K562 (cell line): ENCODE results near the gene RGS19. TPM values are rescaled to one million over a fixed set of nuclear protein-coding genes. Genes with fewer than 3 reads are reported as not detected.
A peak's percentile ranks its signal among the peaks of the same experiment; 100 is the strongest.

Experiments used
- CBFB ChIP-seq: sonication (generic); formaldehyde crosslinking; IDR thresholded peaks from 2 replicates; pipeline ENCODE4 v1.4.0; 2020; ENCODE audit warnings: mild to moderate bottlenecking, missing genetic modification reagents
- CEBPG ChIP-seq, 3 experiments: fragments of 200-800 bp in 1 of 3; sonication (Bioruptor generic) in 1 of 3; sonication (generic) in 1 of 3; formaldehyde crosslinking in 1 of 3; IDR thresholded peaks in 2 of 3; conservative IDR thresholded peaks in 1 of 3; 2 replicates each; pipeline versions ENCODE4 v1.6.1 to v1.8.0; 2016 to 2022; ENCODE audit warnings: missing compliant biosample characterization in 2 of 3, missing genetic modification characterization in 2 of 3, mild to moderate bottlenecking in 1 of 3, missing genetic modification reagents in 1 of 3
- CREM ChIP-seq: IDR thresholded peaks from 2 replicates; pipeline ENCODE4 v1.6.1; 2014; ENCODE audit warnings: antibody characterized with exemption, low read depth
- DNMT1 ChIP-seq: fragments of 450-650 bp; IDR thresholded peaks from 2 replicates; pipeline ENCODE4 v1.6.1; 2016; ENCODE audit warnings: antibody characterized with exemption, mild to moderate bottlenecking
- E2F3 ChIP-seq: fragments of 250-450 bp; sonication (Bioruptor Pico); IDR thresholded peaks from 2 replicates; pipeline ENCODE4 v1.4.0; 2020; ENCODE audit warnings: mild to moderate bottlenecking
- EGR1 ChIP-seq: fragments of 450-650 bp; conservative IDR thresholded peaks from 2 replicates; pipeline ENCODE4 v1.6.1; 2017; ENCODE audit warnings: mild to moderate bottlenecking
- FOXJ2 ChIP-seq: fragments of 200-800 bp; sonication (Bioruptor generic); IDR thresholded peaks from 2 replicates; pipeline ENCODE4 v1.6.1; 2016; ENCODE audit warnings: missing genetic modification characterization, missing compliant biosample characterization
- HDGF ChIP-seq: fragments of 450-650 bp; IDR thresholded peaks from 2 replicates; pipeline ENCODE4 v1.6.1; 2016
- HMG20A ChIP-seq: fragments of 450-650 bp; formaldehyde crosslinking; conservative IDR thresholded peaks from 2 replicates; pipeline ENCODE4 v1.4.0; 2020; ENCODE audit warnings: mild to moderate bottlenecking, mixed read lengths
- NFIX ChIP-seq: fragments of 250-450 bp; sonication (Bioruptor Pico); IDR thresholded peaks from 2 replicates; pipeline ENCODE4 v1.4.0; 2020; ENCODE audit warnings: low read depth, mild to moderate bottlenecking, moderate library complexity
- PBX2 ChIP-seq, 2 experiments: IDR thresholded peaks in 1 of 2; conservative IDR thresholded peaks in 1 of 2; 2 replicates each; pipeline ENCODE4 v1.6.1; 2016; ENCODE audit warnings: low read depth in 2 of 2, mild to moderate bottlenecking in 1 of 2, missing compliant biosample characterization in 1 of 2, missing genetic modification characterization in 1 of 2, moderate library complexity in 1 of 2
- RBFOX2 ChIP-seq: fragments of 200-400 bp; formaldehyde crosslinking; IDR thresholded peaks from 2 replicates; pipeline ENCODE4 v1.6.1; 2017; ENCODE audit warnings: low read depth, mild to moderate bottlenecking, low read length, moderate library complexity
- SAP30 ChIP-seq: fragments of 200-600 bp; sonication (generic); IDR thresholded peaks from 2 replicates; pipeline ENCODE4 v1.6.1; 2012; ENCODE audit warnings: borderline replicate concordance, low read depth, mild to moderate bottlenecking, moderate library complexity, low read length, control low read depth, inconsistent platforms; ENCODE audit not compliant: insufficient read depth, poor library complexity, severe bottlenecking
- STAG1 ChIP-seq: sonication (generic); formaldehyde crosslinking; IDR thresholded peaks from 2 replicates; pipeline ENCODE4 v1.5.0; 2020; ENCODE audit warnings: missing genetic modification reagents, borderline replicate concordance
- TFAM ChIP-seq: fragments of 250-450 bp; sonication (Bioruptor Pico); conservative IDR thresholded peaks from 2 replicates; pipeline ENCODE4 v1.5.0; 2021; ENCODE audit warnings: mild to moderate bottlenecking, moderate library complexity
- TFAP4 ChIP-seq: sonication (generic); formaldehyde crosslinking; IDR thresholded peaks from 2 replicates; pipeline ENCODE4 v1.8.0; 2022; ENCODE audit warnings: missing genetic modification reagents, mild to moderate bottlenecking, moderate library complexity, borderline replicate concordance
- TRIM28 ChIP-seq: fragments of 450-650 bp; IDR thresholded peaks from 2 replicates; pipeline ENCODE4 v1.6.1; 2017
- TSHZ1 ChIP-seq: fragments of 250-450 bp; sonication (Bioruptor Pico); IDR thresholded peaks from 2 replicates; pipeline ENCODE4 v1.4.0; 2020; ENCODE audit warnings: mild to moderate bottlenecking, moderate library complexity
- U2AF2 ChIP-seq: fragments of 200-400 bp; formaldehyde crosslinking; optimal IDR thresholded peaks from 2 replicates; pipeline ENCODE3; 2017; ENCODE audit warnings: low read depth, mild to moderate bottlenecking, low read length
- ZNF184 ChIP-seq: sonication (generic); formaldehyde crosslinking; IDR thresholded peaks from 2 replicates; pipeline ENCODE4 v1.5.0; 2020; ENCODE audit warnings: missing genetic modification reagents
- ZNF436 ChIP-seq: fragments of 250-450, 450-650 bp; sonication (Bioruptor Pico); formaldehyde crosslinking; IDR thresholded peaks from 2 replicates; pipeline ENCODE4 v1.7.0; 2020; ENCODE audit warnings: mild to moderate bottlenecking
- ZNF699 ChIP-seq: fragments of 250-450 bp; sonication (Bioruptor Pico); IDR thresholded peaks from 2 replicates; pipeline ENCODE4 v1.8.0; 2021; ENCODE audit warnings: mild to moderate bottlenecking, moderate library complexity; ENCODE audit not compliant: insufficient replicate concordance
- ZNF77 ChIP-seq: fragments of 250-450 bp; sonication (Bioruptor Pico); IDR thresholded peaks from 2 replicates; pipeline ENCODE4 v1.5.0; 2020
- polyA plus RNA-seq, 8 experiments: library from polyadenylated mRNA; depleted of rRNA in 4 of 8; stranded (reverse) in 5 of 8; unstranded in 3 of 8; fragments of >200 nt; fragmentation: Nextera tagmentation in 2 of 8; fragmentation: Illumina TruSeq in 1 of 8; extraction: Ambion mirVana in 2 of 8; extraction: Trizol in 1 of 8; gene quantifications; 2 replicates each; pipeline versions ENCODE4 v1.2.1 to v1.2.3, GENCODE V29; 2011 to 2014; ENCODE audit warnings: inconsistent platforms in 1 of 8, missing spikeins in 1 of 8
- total RNA-seq, 7 experiments: library from RNA; depleted of rRNA in 6 of 7; stranded (reverse); fragments of >200 nt in 6 of 7; fragmentation: Illumina TruSeq in 2 of 7; extraction: Trizol in 2 of 7; gene quantifications; 2 replicates each; pipeline versions ENCODE4 v1.2.1 to v1.2.3, GENCODE V29; 2011 to 2021; ENCODE audit warnings: low replicate concordance in 1 of 7

Gene RGS19
- total and polyA plus RNA-seq, 9 of the 15 experiments (the other 6 are each of a cell fraction or from before 2014, with no cell fraction given): 0.41 to 23.7 (median 14.6) TPM

GRCh38 chr20:64083378-64083803 lies 4.1 kb upstream of the RGS19 start (continued):
- TF ChIP-seq CEBPG (CRISPR knock-in tag; IDR thresholded peaks at IDR 0.05) (no peak), CEBPG (tag; conservative IDR thresholded peaks at IDR 0.05 in 1 of 2, IDR thresholded peaks at IDR 0.05 in 1 of 2) (no peak), HMG20A (CRISPR knock-in tag) (no peak), TFAP4 (CRISPR knock-in tag) (peak; percentile 60; the same call in 1 of the 2 replicates), ZNF436 (CRISPR knock-in tag) (no peak), DNMT1 (no peak), NFIX (CRISPR knock-in tag) (no peak), TSHZ1 (no peak), FOXJ2 (tag) (no peak), ZNF699 (CRISPR knock-in tag) (no peak), U2AF2 (no peak), ZNF77 (CRISPR knock-in tag) (no peak), E2F3 (CRISPR knock-in tag) (no peak), HDGF (no peak), ZNF184 (CRISPR knock-in tag) (no peak), EGR1 (peak; percentile 69), RBFOX2 (0 out of 2 replicates have a peak, but pooled peaks have one; percentile 22), PBX2 (CRISPR knock-in tag; IDR thresholded peaks at IDR 0.05; ENCODE audit: low read depth) (no peak), PBX2 (tag; conservative IDR thresholded peaks at IDR 0.05; ENCODE audit: low read depth) (no peak), CREM (peak; percentile 46; the same call in 1 of the 2 replicates), TRIM28 (no peak), SAP30 (no peak), STAG1 (CRISPR knock-in tag) (no peak), TFAM (CRISPR knock-in tag) (no peak), CBFB (CRISPR knock-in tag) (no peak)
